ENCODE data around the gene NISCH. TPM values are rescaled to one million over a fixed set of nuclear protein-coding genes. Genes with fewer than 3 reads are reported as not detected.

Gene NISCH
- 46.6 and 113 TPM in 2 replicates for total RNA-seq

DNA sequence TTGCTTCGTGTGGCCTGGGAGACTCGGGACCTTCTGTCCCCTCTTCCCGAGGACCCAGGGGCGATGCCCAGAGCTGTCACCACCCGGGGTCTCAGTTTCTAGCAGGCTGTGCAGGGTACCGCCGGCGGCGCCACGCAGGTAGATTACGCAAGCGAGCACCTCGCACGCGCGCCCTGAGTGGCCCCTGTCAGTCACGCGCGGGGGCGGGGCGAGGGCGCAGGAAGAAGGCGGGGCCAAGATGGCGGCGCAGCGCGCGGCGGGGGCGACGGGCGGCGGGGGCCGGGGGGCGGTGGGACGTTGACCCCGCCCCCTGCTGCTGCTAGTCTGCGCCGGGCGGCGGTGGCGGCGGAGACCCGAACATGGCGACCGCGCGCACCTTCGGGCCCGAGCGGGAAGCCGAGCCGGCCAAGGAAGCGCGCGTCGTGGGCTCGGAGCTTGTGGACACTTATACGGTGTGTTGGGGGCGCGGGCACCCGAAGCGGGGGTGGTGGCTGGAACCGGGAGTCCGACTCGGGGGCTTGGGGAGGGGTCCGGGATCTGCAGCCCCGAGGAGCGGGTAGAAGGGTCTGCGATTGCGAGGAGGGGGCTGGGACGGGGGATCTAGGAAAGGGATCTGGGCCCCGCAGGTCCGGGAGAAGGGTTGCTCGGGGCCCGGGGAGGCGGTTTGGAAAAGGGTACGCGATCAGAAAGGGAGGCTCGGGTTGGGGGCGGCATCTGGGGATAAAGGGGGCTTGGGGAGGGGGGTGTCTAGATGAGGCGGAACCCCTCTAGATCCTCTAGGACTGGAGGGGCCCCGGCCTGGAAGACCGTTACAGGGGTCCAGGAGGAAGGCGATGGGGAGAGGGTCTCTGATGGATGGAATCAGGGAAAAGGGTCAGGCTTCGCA, at the start of gene NISCH:
TSS of gene NISCH (plus strand) at position 322 of the 886 bp plus-strand sequence. CDS start at position 360, 38 bp downstream.

DNA sequence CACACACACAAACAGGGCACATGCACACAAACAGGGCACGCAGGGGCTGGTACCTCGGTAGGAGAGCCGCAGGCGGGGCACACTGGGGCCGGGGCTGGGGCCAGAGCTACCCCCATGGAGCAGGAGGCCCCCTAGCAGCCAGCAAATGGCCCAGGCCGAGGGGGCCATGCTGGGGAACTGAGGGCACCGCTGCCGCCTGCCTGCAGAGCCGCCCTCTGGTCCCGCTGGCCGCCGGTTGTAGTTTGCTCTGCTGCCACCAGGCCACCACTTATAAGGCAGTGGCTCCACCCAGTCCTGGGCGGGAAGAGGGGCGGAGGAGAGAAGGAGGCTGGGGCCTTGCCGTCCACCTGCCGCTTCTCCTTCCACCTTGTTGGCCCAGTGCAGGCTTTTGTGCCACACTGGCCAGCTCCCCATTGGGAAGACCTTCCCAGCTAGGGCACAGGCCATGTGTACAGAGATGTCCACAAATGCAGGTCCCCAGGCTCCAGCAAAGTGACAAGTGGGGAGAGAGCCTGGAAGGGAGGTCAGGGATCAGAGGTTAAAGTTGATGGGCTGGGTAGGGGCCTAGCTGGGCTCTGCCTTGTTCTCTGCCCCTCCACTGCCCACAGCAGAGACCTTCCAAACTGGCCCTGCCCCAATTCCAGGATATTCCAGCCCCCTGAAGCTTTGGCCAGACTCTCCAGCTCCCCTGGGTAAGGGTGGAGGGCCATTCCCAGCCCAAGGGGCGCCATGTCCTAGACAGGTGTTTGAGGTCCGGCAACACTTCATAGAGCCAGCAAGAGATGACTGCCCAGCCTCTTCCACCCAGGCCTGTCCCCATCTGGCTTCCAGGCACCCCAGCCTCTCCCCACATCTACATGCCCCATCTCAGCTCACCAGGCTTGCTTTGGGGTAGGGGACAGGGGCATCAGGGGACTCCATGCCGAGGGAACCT, 10.3 kb upstream of the NISCH start, which contains the start of gene SEMA3G:
TSS of gene SEMA3G (minus strand) at position 244 of the 934 bp plus-strand sequence. CDS start at position 168, 76 bp downstream.

DNA sequence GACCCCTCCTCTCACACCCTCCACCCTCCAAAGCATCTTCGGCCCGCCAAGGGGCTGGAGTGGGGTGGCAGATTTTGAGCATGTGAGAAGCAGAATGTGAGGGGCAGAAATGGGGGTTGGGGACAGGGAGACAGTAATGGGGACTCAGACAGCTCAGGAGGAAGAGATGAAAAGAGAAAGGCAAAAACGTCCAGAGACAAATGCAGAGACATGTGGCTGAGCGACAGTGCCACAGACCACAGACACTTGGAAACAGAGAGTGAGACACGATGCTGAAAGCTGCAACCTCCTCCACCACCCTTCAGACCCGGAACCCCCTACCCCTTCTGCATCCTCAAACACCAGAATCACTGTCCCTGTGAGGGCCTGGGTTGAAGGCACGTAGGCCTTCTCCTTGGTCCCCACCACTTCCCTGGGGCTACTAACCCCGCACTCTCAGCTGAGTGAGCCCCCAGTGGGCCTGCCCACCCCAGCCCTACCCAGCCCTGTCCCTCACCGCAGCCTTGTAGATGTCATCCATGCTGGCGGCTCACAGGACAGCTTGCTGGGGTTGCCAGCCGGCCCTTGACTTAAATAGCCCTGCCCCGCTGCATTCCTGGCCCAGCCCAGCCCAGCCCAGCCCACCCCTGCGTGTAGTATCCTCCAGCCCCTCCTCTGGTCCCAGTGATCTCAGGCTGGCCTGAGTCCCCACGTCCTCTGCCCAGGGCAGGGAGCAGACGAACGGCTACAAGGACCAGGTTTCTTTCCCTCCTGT, 1.7 kb upstream of the NISCH start, which contains the start of gene TNNC1:
TSS of gene TNNC1 (minus strand) at position 546 of the 754 bp plus-strand sequence. CDS start at position 520, 26 bp downstream.

DNA sequence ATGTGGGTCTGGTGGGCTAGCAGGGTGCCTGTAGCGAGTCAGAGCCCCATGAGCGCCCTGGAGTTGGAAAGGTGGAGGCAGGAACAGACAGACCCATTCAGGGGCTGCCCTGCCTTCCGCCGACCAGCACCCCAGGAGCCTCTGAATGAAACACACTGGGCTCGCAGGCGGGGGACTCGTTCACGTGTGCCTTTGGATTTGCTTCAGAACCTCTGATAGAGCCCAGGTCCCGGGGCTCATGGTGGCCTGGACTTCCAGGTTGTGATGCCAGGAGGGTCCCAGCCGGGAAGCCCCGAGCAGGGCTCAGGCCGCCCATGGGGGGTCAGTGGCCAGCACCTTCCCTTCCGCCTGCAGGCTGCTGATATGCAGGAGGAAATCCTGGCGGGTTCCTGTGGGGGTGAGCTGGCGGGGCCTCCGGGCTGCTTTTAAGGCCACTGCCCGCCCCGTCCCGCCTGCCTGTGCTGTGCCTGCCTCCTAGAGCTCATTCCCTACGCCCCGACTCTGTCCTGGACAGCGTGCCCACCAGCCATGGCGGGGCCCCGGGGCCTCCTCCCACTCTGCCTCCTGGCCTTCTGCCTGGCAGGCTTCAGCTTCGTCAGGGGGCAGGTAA, 39.6 kb downstream of the NISCH start, which contains the start of gene STAB1:
TSS of gene STAB1 (plus strand) at position 453 of the 610 bp plus-strand sequence. CDS start at position 529, 76 bp downstream.

DNA sequence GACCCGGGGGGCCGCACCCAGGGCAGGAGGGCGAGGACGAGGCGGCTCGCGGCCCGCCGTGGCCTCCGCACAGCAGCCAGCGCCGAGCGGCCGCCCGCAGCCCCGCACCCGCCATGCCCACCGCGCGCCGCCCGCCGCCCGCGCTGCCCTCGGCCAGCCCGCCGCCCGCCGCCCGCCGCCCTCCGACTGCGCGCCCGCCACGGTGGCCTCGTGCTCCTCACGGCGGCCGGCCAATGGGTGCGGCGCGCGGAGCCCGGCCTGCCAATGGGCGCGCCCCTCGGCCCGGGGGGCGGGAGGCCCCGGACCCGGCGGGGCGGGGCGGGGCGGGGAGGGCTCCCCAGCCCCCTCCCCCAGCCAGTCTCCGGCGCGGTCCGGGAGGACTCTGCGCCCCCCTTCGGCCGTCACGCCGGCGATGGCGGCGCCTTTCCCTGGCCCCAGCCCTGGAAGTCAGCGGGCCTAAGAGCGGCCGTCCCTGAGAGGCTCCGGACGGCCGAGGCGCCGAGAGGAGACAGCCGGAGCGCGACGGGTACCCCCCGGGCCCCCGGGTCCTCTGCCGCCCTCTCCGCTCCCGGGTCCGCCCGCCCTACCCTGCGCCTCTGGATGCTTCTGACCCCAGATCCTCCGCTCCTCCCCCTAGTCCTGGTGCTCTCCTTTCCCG, 78.3 kb downstream of the NISCH start, which contains the start of gene NT5DC2:
TSS of gene NT5DC2 (minus strand) at position 235 of the 658 bp plus-strand sequence. CDS start at position 115, 120 bp downstream.

DNA sequence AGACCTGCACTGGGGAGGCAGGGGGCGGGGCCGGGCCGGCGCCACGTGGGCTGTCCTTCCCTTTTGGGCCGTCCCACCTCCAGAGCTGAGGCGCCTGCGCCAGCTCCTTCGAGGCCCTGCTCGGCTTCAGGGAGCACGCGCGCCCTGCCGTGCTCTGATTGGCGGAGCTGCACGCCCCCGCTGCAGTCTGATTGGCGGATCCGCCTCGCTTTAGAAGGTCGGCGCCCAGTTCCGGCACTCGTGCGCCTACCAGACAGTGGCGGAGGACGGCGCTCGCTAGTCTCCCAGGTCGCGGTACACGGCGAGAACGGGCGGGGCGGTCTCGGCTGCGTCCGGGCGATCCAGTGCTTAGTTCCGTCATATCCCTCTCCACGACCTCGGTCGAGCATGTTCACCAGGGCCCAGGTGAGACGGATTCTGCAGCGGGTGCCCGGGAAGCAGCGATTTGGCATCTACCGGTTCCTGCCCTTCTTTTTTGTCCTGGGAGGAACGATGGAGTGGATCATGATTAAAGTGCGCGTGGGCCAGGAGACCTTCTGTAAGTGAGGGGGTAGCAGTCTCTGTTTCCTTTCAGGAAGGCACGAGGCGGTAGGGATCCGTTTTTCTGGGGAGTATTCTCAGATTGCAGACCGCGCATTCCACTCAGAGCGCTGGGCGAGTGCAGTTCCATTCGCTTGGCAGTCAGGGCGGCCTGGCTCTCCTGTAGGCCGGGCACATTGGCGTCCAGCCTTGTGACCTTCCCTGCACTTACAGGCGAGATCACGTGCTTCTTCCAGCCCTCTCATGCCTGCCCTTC, 81.2 kb downstream of the NISCH start, which contains the start of gene UQCC5:
TSS of gene UQCC5 (plus strand) at position 237 of the 796 bp plus-strand sequence. CDS start at position 388, 151 bp downstream.

Other genes starting within 250 kb of the NISCH start
- gene TLR9, start 230.0 kb upstream of the NISCH start, total RNA-seq: under 0.01 and 0.06 TPM in 2 replicates
- 111 and 129 TPM in 2 replicates for gene TWF2, start 216.4 kb upstream of the NISCH start, total RNA-seq
- gene PPM1M, start 209.8 kb upstream of the NISCH start, total RNA-seq: 11.8 and 20.8 TPM in 2 replicates
- gene WDR82, start 177.0 kb upstream of the NISCH start, total RNA-seq: 53.3 and 97.9 TPM in 2 replicates
- gene GLYCTK, start 167.8 kb upstream of the NISCH start, total RNA-seq: 14.9 and 17.2 TPM in 2 replicates
- 1.5 and 7.0 TPM in 2 replicates for gene DNAH1, start 139.3 kb upstream of the NISCH start, total RNA-seq
- gene BAP1, start 45.6 kb upstream of the NISCH start, total RNA-seq: 62.2 and 78.0 TPM in 2 replicates
- 3.2 and 4.5 TPM in 2 replicates for gene PHF7, start 44.9 kb upstream of the NISCH start, total RNA-seq
- gene SEMA3G, start 10.5 kb upstream of the NISCH start, total RNA-seq: 6.8 and 83.5 TPM in 2 replicates
- 0.25 TPM in 1 of 2 replicates, not detected in the other for gene TNNC1, start 1.6 kb upstream of the NISCH start, total RNA-seq
- 173 and 482 TPM in 2 replicates for gene STAB1, start 39.7 kb downstream of the NISCH start, total RNA-seq
- 23.6 and 97.7 TPM in 2 replicates for gene NT5DC2, start 78.3 kb downstream of the NISCH start, total RNA-seq
- gene UQCC5, start 81.0 kb downstream of the NISCH start, total RNA-seq: 4.7 and 5.7 TPM in 2 replicates
- gene PBRM1, start 230.3 kb downstream of the NISCH start, total RNA-seq: 36.6 and 96.2 TPM in 2 replicates
- 64.9 and 116 TPM in 2 replicates for gene GNL3, start 230.4 kb downstream of the NISCH start, total RNA-seq

Measured in bladder microvascular endothelial cell (primary cell).